Measurements from ENCODE around the gene CACNA1I. TPM values are rescaled to one million over a fixed set of nuclear protein-coding genes. Genes with fewer than 3 reads are reported as not detected.
A peak's percentile ranks its signal among the peaks of the same experiment; 100 is the strongest.

The CACNA1I gene
- total and polyA plus RNA-seq, 3 experiments from 2014 or later, result 0.71 to 4.6 (median 4.6) TPM

GRCh38 chr22:39596601-39597000 lies 26.0 kb downstream of the CACNA1I start:
- peaks cover 15 to 31% of the 10 kb centered on the region in 2 donors for H3K27me3 Mint-ChIP-seq
- ChIA-PET POLR2A (no interaction called here), CTCF (no interaction called here)
- Histone ChIP-seq H3K36me3 (ENCODE audit: insufficient read depth, low read length) (no peaks in the 10 kb centered on the region), H3K9me3 (ENCODE audit: low read length) (no peaks in the 10 kb centered on the region), H3K27ac (ENCODE audit: low read depth, low read length) (no peak overlapping the region), H3K4me1 (ENCODE audit: insufficient read depth, low read length) (peaks cover 12% of the 10 kb centered on the region), H3K4me3 (ENCODE audit: low read length) (no peak overlapping the region), H3K27me3 (ENCODE audit: insufficient read depth, low read length, poor library complexity, severe bottlenecking) (peaks cover 3% of the 10 kb centered on the region)
- H3K4me1 Mint-ChIP-seq, result peaks cover 13 to 18% (median 17%) of the 10 kb centered on the region in 3 donors
- no peak for DNase-seq
- no peak overlapping the region for H3K4me3 Mint-ChIP-seq
- no peaks in the 10 kb centered on the region for H3K9me3 Mint-ChIP-seq
- H3K36me3 Mint-ChIP-seq, result peaks cover 0 to 3% (median 0%) of the 10 kb centered on the region in 3 donors
- H3K27ac Mint-ChIP-seq, result no peak overlapping the region

DNA sequence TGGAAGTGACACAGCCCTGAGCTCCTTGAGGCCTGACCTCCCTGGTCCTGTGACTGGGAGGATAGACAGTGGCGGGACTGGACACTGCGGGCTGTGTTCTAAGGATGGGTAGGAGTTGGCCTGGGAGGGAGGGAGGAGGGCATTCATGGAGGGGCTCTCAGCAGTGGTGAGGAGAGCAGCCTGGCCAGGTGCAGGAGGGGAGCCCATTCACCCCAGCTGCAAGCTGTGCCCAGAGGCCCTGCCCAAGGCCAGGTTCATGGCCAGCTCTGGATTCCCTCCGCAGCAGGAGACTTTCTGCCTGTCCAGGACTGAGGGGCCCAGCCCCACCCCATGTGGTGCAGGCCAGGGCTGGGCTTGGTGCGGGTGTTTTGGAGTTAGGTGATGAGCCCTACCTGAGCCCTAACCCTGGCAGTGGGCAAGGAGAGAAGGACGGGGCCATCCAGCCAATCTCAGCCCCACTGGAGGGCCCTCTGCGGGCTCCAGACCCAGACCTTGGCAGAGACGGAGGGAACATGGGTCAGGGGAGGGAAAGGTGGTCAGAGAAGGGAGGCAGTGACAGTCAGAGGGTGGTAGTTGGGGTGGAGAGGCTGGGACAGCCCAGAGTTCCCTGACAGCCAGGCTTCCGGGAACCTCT lies 26.8 kb downstream of the CACNA1I start:
- Mint-ChIP-seq H3K4me3 (no peak overlapping the region), H3K4me1 (peaks cover 18 to 25% (median 23%) of the 10 kb centered on the region in 3 donors), H3K9me3 (peaks cover 0 to 3% (median 0%) of the 10 kb centered on the region in 5 donors), H3K27ac (peak overlapping the region in 1 of 8 donors; percentile 43), H3K27me3 (peaks cover 15 to 31% of the 10 kb centered on the region in 2 donors), H3K36me3 (peaks cover 0 to 3% (median 0%) of the 10 kb centered on the region in 3 donors)
- CTCF ChIA-PET, result no interaction called here
- Histone ChIP-seq H3K4me1 (ENCODE audit: insufficient read depth, low read length) (peaks cover 16% of the 10 kb centered on the region), H3K4me3 (ENCODE audit: low read length) (no peak overlapping the region), H3K36me3 (ENCODE audit: insufficient read depth, low read length) (no peaks in the 10 kb centered on the region), H3K27ac (ENCODE audit: low read depth, low read length) (no peak overlapping the region), H3K9me3 (ENCODE audit: low read length) (no peaks in the 10 kb centered on the region), H3K27me3 (ENCODE audit: insufficient read depth, low read length, poor library complexity, severe bottlenecking) (peaks cover 3% of the 10 kb centered on the region)
- DNase-seq, result no peak
- POLR2A ChIA-PET, result no interaction called here

- H3K36me3 Mint-ChIP-seq, result peaks cover 0 to 3% (median 0%) of the 10 kb centered on the region in 3 donors
- POLR2A ChIA-PET, result no interaction called here
- Histone ChIP-seq H3K9me3 (ENCODE audit: low read length) (no peaks in the 10 kb centered on the region), H3K27me3 (ENCODE audit: insufficient read depth, low read length, poor library complexity, severe bottlenecking) (peaks cover 3% of the 10 kb centered on the region), H3K4me1 (ENCODE audit: insufficient read depth, low read length) (peaks cover 24% of the 10 kb centered on the region), H3K4me3 (ENCODE audit: low read length) (no peak overlapping the region), H3K27ac (ENCODE audit: low read depth, low read length) (no peak overlapping the region), H3K36me3 (ENCODE audit: insufficient read depth, low read length) (no peaks in the 10 kb centered on the region)
- no peak overlapping the region for H3K27ac Mint-ChIP-seq
- H3K9me3 Mint-ChIP-seq, result peaks cover 0 to 3% (median 0%) of the 10 kb centered on the region in 5 donors
- no peak overlapping the region for H3K4me3 Mint-ChIP-seq
- CTCF ChIA-PET, result interaction anchor here (0.6 kb wide), 1 partner anchor 1338 kb away, joined by 4 read pairs; no protein-coding TSS in a partner anchor
- DNase-seq, result peak; percentile 34 to 74 (median 43)
- H3K4me1 Mint-ChIP-seq, result peaks cover 25 to 33% (median 33%) of the 10 kb centered on the region in 3 donors
- H3K27me3 Mint-ChIP-seq, result peaks cover 15 to 29% of the 10 kb centered on the region in 2 donors
Measured at GRCh38 chr22:39598017-39598965, 27.7 kb downstream of the CACNA1I start.

GRCh38 chr22:39600491-39601179 lies 30.1 kb downstream of the CACNA1I start:
- Histone ChIP-seq H3K4me3 (ENCODE audit: low read length) (no peak overlapping the region), H3K36me3 (ENCODE audit: insufficient read depth, low read length) (no peaks in the 10 kb centered on the region), H3K4me1 (ENCODE audit: insufficient read depth, low read length) (peaks cover 24% of the 10 kb centered on the region), H3K27ac (ENCODE audit: low read depth, low read length) (no peak overlapping the region), H3K9me3 (ENCODE audit: low read length) (no peaks in the 10 kb centered on the region), H3K27me3 (ENCODE audit: insufficient read depth, low read length, poor library complexity, severe bottlenecking) (peaks cover 3% of the 10 kb centered on the region)
- Mint-ChIP-seq H3K36me3 (peaks cover 0 to 2% (median 0%) of the 10 kb centered on the region in 3 donors), H3K4me1 (peaks cover 26 to 34% (median 34%) of the 10 kb centered on the region in 3 donors), H3K27me3 (peaks cover 17 to 20% of the 10 kb centered on the region in 2 donors), H3K27ac (peak overlapping the region in 1 of 8 donors; percentile 17), H3K9me3 (peaks cover 0 to 4% (median 0%) of the 10 kb centered on the region in 5 donors), H3K4me3 (no peak overlapping the region)
- DNase-seq, result no peak
- POLR2A ChIA-PET, result no interaction called here
- CTCF ChIA-PET, result no interaction called here

GRCh38 chr22:39601180-39601535 lies 30.6 kb downstream of the CACNA1I start:
- Histone ChIP-seq H3K4me1 (ENCODE audit: insufficient read depth, low read length) (peaks cover 24% of the 10 kb centered on the region), H3K9me3 (ENCODE audit: low read length) (no peaks in the 10 kb centered on the region), H3K4me3 (ENCODE audit: low read length) (no peak overlapping the region), H3K36me3 (ENCODE audit: insufficient read depth, low read length) (no peaks in the 10 kb centered on the region), H3K27me3 (ENCODE audit: insufficient read depth, low read length, poor library complexity, severe bottlenecking) (peaks cover 3% of the 10 kb centered on the region), H3K27ac (ENCODE audit: low read depth, low read length) (no peak overlapping the region)
- H3K4me3 Mint-ChIP-seq, result no peak overlapping the region
- H3K27me3 Mint-ChIP-seq, result peaks cover 15 to 17% of the 10 kb centered on the region in 2 donors
- DNase-seq, result no peak
- ChIA-PET CTCF (no interaction called here), POLR2A (no interaction called here)
- H3K9me3 Mint-ChIP-seq, result peaks cover 0 to 4% (median 0%) of the 10 kb centered on the region in 5 donors
- no peaks in the 10 kb centered on the region for H3K36me3 Mint-ChIP-seq
- H3K4me1 Mint-ChIP-seq, result peaks cover 26 to 34% (median 34%) of the 10 kb centered on the region in 3 donors
- peak overlapping the region in 4 of 8 donors; percentile 14 to 78 (median 68) for H3K27ac Mint-ChIP-seq

DNA sequence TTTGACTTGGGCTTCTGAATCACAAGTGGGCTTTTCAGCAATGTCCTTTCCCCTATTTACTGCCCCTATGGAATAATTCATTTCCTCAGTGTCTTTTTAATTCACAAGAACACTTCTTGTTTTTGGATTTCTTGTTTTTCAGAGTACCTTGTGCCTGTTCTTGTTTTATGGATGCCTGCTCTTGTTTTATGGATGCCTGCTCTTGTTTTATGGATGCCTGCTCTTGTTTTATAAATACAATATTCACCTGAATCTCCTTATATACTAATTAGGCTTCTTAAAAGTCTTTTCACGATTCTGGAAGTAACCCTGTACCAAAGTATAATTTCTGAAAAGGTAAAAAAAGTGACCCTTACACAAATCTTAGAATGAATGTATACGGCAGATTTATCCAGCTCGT lies 32.8 kb downstream of the CACNA1I start:
- Mint-ChIP-seq H3K4me1 (peaks cover 25 to 29% (median 28%) of the 10 kb centered on the region in 3 donors), H3K27ac (peak overlapping the region in 1 of 8 donors; percentile 74), H3K27me3 (peaks cover 6 to 10% of the 10 kb centered on the region in 2 donors), H3K36me3 (no peaks in the 10 kb centered on the region), H3K4me3 (no peak overlapping the region), H3K9me3 (peaks cover 0 to 4% (median 0%) of the 10 kb centered on the region in 5 donors)
- ChIA-PET CTCF (no interaction called here), POLR2A (no interaction called here)
- peaks cover 23% of the 10 kb centered on the region for H3K4me1 ChIP-seq (ENCODE audit: insufficient read depth, low read length)
- H3K36me3 ChIP-seq (ENCODE audit: insufficient read depth, low read length), result no peaks in the 10 kb centered on the region
- no peaks in the 10 kb centered on the region for H3K27me3 ChIP-seq (ENCODE audit: insufficient read depth, low read length, poor library complexity, severe bottlenecking)
- H3K4me3 ChIP-seq (ENCODE audit: low read length), result no peak overlapping the region
- no peaks in the 10 kb centered on the region for H3K9me3 ChIP-seq (ENCODE audit: low read length)
- H3K27ac ChIP-seq (ENCODE audit: low read depth, low read length), result no peak overlapping the region
- DNase-seq, result no peak

- no peak for DNase-seq
- Histone ChIP-seq H3K36me3 (ENCODE audit: insufficient read depth, low read length) (no peaks in the 10 kb centered on the region), H3K27me3 (ENCODE audit: insufficient read depth, low read length, poor library complexity, severe bottlenecking) (no peaks in the 10 kb centered on the region), H3K9me3 (ENCODE audit: low read length) (no peaks in the 10 kb centered on the region), H3K4me3 (ENCODE audit: low read length) (no peak overlapping the region), H3K4me1 (ENCODE audit: insufficient read depth, low read length) (peaks cover 15% of the 10 kb centered on the region), H3K27ac (ENCODE audit: low read depth, low read length) (no peak overlapping the region)
- Mint-ChIP-seq H3K27me3 (peaks cover 6 to 9% of the 10 kb centered on the region in 2 donors), H3K36me3 (no peaks in the 10 kb centered on the region), H3K4me1 (peaks cover 9 to 14% (median 10%) of the 10 kb centered on the region in 3 donors), H3K4me3 (no peak overlapping the region), H3K9me3 (peaks cover 0 to 3% (median 2%) of the 10 kb centered on the region in 5 donors), H3K27ac (no peak overlapping the region)
- ChIA-PET POLR2A (no interaction called here), CTCF (no interaction called here)
Measured at GRCh38 chr22:39610246-39610645, 39.7 kb downstream of the CACNA1I start.

All from CD8-positive, alpha-beta memory T cell (primary cell).